ENCODE results near the gene WNK1.

DNA sequence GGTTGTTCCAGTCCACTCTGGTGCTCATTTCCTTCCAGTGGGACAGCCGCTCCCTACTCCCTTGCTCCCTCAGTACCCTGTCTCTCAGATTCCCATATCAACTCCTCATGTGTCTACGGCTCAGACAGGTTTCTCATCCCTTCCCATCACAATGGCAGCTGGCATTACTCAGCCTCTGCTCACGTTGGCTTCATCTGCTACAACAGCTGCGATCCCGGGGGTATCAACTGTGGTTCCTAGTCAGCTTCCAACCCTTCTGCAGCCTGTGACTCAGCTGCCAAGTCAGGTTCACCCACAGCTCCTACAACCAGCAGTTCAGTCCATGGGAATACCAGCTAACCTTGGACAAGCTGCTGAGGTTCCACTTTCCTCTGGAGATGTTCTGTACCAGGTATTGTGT is 127.3 kb downstream of the WNK1 start:
- TF ChIP-seq, protein P1, sequence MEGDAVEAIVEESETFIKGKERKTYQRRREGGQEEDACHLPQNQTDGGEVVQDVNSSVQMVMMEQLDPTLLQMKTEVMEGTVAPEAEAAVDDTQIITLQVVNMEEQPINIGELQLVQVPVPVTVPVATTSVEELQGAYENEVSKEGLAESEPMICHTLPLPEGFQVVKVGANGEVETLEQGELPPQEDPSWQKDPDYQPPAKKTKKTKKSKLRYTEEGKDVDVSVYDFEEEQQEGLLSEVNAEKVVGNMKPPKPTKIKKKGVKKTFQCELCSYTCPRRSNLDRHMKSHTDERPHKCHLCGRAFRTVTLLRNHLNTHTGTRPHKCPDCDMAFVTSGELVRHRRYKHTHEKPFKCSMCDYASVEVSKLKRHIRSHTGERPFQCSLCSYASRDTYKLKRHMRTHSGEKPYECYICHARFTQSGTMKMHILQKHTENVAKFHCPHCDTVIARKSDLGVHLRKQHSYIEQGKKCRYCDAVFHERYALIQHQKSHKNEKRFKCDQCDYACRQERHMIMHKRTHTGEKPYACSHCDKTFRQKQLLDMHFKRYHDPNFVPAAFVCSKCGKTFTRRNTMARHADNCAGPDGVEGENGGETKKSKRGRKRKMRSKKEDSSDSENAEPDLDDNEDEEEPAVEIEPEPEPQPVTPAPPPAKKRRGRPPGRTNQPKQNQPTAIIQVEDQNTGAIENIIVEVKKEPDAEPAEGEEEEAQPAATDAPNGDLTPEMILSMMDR (IDR thresholded peaks at IDR 0.05), result no peak
- no peak for TF ChIP-seq POLR2A (IDR thresholded peaks at IDR 0.05)

All from breast epithelium (tissue), 3 donors.